NCI-H748 (cell line): ENCODE results near the gene XKR7.

ENCODE experiments used
- DNase-seq: peaks from one replicate; lab custom pipeline; 2025; ENCODE audit not compliant: unreplicated experiment; lab: John Stamatoyannopoulos, UW

The XKR7 gene

GRCh38 chr20:32036716-32037485 lies 69.0 kb downstream of the XKR7 start:
- no peak for DNase-seq

- no peak for DNase-seq
Observed at GRCh38 chr20:32037929-32038328, 70.0 kb downstream of the XKR7 start.

- DNase-seq, result no peak
Observed at GRCh38 chr20:32040142-32040953, 72.4 kb downstream of the XKR7 start.

GRCh38 chr20:32045999-32046398 lies 78.0 kb downstream of the XKR7 start:
- DNase-seq, result no peak

GRCh38 chr20:32050324-32050841 lies 82.4 kb downstream of the XKR7 start:
- no peak for DNase-seq

- no peak for DNase-seq
Observed at GRCh38 chr20:32050851-32051556, 83.1 kb downstream of the XKR7 start.

GRCh38 chr20:32051720-32052089 lies 83.8 kb downstream of the XKR7 start:
- DNase-seq, result no peak

GRCh38 chr20:32052090-32052777 lies 84.3 kb downstream of the XKR7 start, which contains the start of gene HCK:
Gene HCK, plus strand, starts transcription at chr20:32052242.
- peak; percentile 31 for DNase-seq

- peak; percentile 34 for DNase-seq
Observed at GRCh38 chr20:32052778-32053362, 84.9 kb downstream of the XKR7 start.
